ENCODE data around the gene MAGEB5.

DNA sequence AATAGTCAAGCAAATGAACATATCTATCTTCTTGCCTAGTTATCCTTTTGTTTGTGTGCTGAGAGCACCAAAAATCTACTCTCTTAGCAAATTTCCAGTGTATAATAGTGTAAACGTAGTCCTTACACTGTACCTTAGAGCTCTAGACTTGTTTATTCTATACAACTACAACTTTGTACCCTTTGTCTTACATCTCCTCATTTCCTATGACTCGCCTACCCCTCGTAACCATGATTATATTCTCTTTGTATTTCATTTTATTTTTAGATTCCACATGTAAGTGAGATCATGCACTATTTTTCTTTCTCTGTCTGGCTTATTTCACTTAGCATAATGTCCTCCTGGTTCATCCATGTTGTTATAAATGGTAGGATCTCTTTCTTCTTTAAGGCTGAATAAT, 37.6 kb downstream of the MAGEB5 start:
- TF ChIP-seq POLR2A (IDR thresholded peaks at IDR 0.05), result no peak
- TF ChIP-seq, protein P1, sequence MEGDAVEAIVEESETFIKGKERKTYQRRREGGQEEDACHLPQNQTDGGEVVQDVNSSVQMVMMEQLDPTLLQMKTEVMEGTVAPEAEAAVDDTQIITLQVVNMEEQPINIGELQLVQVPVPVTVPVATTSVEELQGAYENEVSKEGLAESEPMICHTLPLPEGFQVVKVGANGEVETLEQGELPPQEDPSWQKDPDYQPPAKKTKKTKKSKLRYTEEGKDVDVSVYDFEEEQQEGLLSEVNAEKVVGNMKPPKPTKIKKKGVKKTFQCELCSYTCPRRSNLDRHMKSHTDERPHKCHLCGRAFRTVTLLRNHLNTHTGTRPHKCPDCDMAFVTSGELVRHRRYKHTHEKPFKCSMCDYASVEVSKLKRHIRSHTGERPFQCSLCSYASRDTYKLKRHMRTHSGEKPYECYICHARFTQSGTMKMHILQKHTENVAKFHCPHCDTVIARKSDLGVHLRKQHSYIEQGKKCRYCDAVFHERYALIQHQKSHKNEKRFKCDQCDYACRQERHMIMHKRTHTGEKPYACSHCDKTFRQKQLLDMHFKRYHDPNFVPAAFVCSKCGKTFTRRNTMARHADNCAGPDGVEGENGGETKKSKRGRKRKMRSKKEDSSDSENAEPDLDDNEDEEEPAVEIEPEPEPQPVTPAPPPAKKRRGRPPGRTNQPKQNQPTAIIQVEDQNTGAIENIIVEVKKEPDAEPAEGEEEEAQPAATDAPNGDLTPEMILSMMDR (IDR thresholded peaks at IDR 0.05), result no peak
